HG03439 (cell line): ENCODE data around the gene RAB3D.

Source experiments
- ATAC-seq: cut with Tn5 transposase; IDR thresholded peaks from one replicate; pipeline ENCODE4 v1.9.1; 2021; ENCODE audit warnings: mild to moderate bottlenecking, moderate library complexity; ENCODE audit not compliant: unreplicated experiment

The RAB3D gene

GRCh38 chr19:11299946-11300810 lies 39.3 kb downstream of the RAB3D start:
- ATAC-seq: no peak

GRCh38 chr19:11296264-11296663 lies 43.2 kb downstream of the RAB3D start:
- no peak for ATAC-seq

- ATAC-seq: no peak
Observed at GRCh38 chr19:11295665-11296245, 43.7 kb downstream of the RAB3D start, which contains the start of gene TSPAN16. Gene TSPAN16, plus strand, starts transcription at chr19:11296160. Its CDS starts 138 bp downstream, at chr19:11296298.

- ATAC-seq: no peak
Observed at GRCh38 chr19:11295180-11295579, 44.3 kb downstream of the RAB3D start.

- no peak for ATAC-seq
Observed at GRCh38 chr19:11293433-11294389, 45.7 kb downstream of the RAB3D start.

GRCh38 chr19:11291991-11292390 lies 47.5 kb downstream of the RAB3D start:
- ATAC-seq: no peak

- ATAC-seq: no peak
Observed at GRCh38 chr19:11291415-11291814, 48.0 kb downstream of the RAB3D start.

- ATAC-seq: no peak
Observed at GRCh38 chr19:11290256-11290655, 49.2 kb downstream of the RAB3D start.

- no peak for ATAC-seq
Observed at GRCh38 chr19:11288349-11288748, 51.1 kb downstream of the RAB3D start.

GRCh38 chr19:11286312-11286974 lies 53.0 kb downstream of the RAB3D start:
- ATAC-seq: no peak

GRCh38 chr19:11284515-11284914 lies 54.9 kb downstream of the RAB3D start:
- no peak for ATAC-seq

- no peak for ATAC-seq
Observed at GRCh38 chr19:11281356-11282049, 58.0 kb downstream of the RAB3D start.

- no peak for ATAC-seq
Observed at GRCh38 chr19:11279505-11280236, 59.8 kb downstream of the RAB3D start.

- ATAC-seq: no peak
Observed at GRCh38 chr19:11278670-11279069, 60.8 kb downstream of the RAB3D start.

GRCh38 chr19:11274533-11275086 lies 64.8 kb downstream of the RAB3D start:
- ATAC-seq: no peak

GRCh38 chr19:11273989-11274388 lies 65.5 kb downstream of the RAB3D start:
- no peak for ATAC-seq

GRCh38 chr19:11273296-11273695 lies 66.2 kb downstream of the RAB3D start:
- ATAC-seq: no peak
